Natural killer cell treated with Interleukin-12 subunit alpha and Interleukin-12 subunit beta and Interleukin-15 and Interleukin-18, amount 100 ng/mL, for 72 hours (primary cell): ENCODE results near the gene NIN. TPM values are rescaled to one million over a fixed set of nuclear protein-coding genes. Genes with fewer than 3 reads are reported as not detected.
"Not testable (repeated sequence)": the region's sequence is repeated elsewhere in the genome, so short reads cannot be mapped to it uniquely, and the experiment has no call there.

Source experiments
- ATAC-seq, 2 donors: fragments of 150-1000 bp; cut with Tn5 transposase in 1 of 2; sonication (Bioruptor Pico), chemical (Tn5 transposase) in 1 of 2; 2 replicates each; pipeline ENCODE4 v1.10.0; 2021
- DNase-seq: peaks from one replicate; pipeline ENCODE4 v3.0.0; 2022; ENCODE audit warnings: low spot score
- H3K27ac Mint-ChIP-seq, 2 donors: 1 replicate in 1 of 2; 2 replicates in 1 of 2; pipeline ENCODE4 v1.8.0; 2022; ENCODE audit warnings: mixed read lengths in 2 of 2, mild to moderate bottlenecking in 1 of 2, moderate library complexity in 1 of 2
- H3K27me3 Mint-ChIP-seq, 2 donors: 1 replicate in 1 of 2; 2 replicates in 1 of 2; pipeline ENCODE4 v1.8.0; 2022; ENCODE audit warnings: mixed read lengths in 2 of 2
- H3K36me3 Mint-ChIP-seq: one replicate; pipeline ENCODE4 v1.8.0; 2022; ENCODE audit warnings: mixed read lengths
- H3K4me1 Mint-ChIP-seq, 2 donors: 1 replicate in 1 of 2; 2 replicates in 1 of 2; pipeline ENCODE4 v1.8.0; 2022; ENCODE audit warnings: low read depth in 2 of 2, mixed read lengths in 2 of 2, mild to moderate bottlenecking in 1 of 2
- H3K4me3 Mint-ChIP-seq: one replicate; pipeline ENCODE4 v1.8.0; 2022; ENCODE audit warnings: mixed read lengths
- H3K9me3 Mint-ChIP-seq: 2 replicates; pipeline ENCODE4 v1.8.0; 2022; ENCODE audit warnings: mixed read lengths
- total RNA-seq, 2 donors: library from RNA; stranded (reverse); gene quantifications; one replicate each; pipeline ENCODE4 v1.2.3, GENCODE V29; 2022

The NIN gene
- total RNA-seq, 2 donors from 2014 or later, result 52.0 to 74.5 TPM

GRCh38 chr14:50819303-50819702 is 11.7 kb downstream of the NIN start:
- H3K27me3 Mint-ChIP-seq, H3K9me3 Mint-ChIP-seq, H3K4me3 Mint-ChIP-seq, ATAC-seq, DNase-seq: not testable (repeated sequence)
- peaks cover 19% of the 10 kb centered on the region for H3K36me3 Mint-ChIP-seq
- H3K27ac Mint-ChIP-seq, result peak overlapping the region; percentile 78 to 88
- H3K4me1 Mint-ChIP-seq, result peaks cover 63 to 75% of the 10 kb centered on the region in 2 donors

GRCh38 chr14:50816395-50817047 is 14.4 kb downstream of the NIN start:
- peaks cover 53 to 69% of the 10 kb centered on the region in 2 donors for H3K4me1 Mint-ChIP-seq
- H3K27ac Mint-ChIP-seq, result no peak overlapping the region

GRCh38 chr14:50815526-50815925 is 15.4 kb downstream of the NIN start:
- not testable (repeated sequence) for H3K9me3 Mint-ChIP-seq, DNase-seq, H3K4me3 Mint-ChIP-seq, H3K27me3 Mint-ChIP-seq, H3K27ac Mint-ChIP-seq, ATAC-seq
- peaks cover 44 to 60% of the 10 kb centered on the region in 2 donors for H3K4me1 Mint-ChIP-seq
- H3K36me3 Mint-ChIP-seq, result peaks cover 17% of the 10 kb centered on the region

More at GRCh38 chr14:50816395-50817047, 14.4 kb downstream of the NIN start:
- ATAC-seq (no peak), DNase-seq (no peak)
- Mint-ChIP-seq H3K9me3 (no peaks in the 10 kb centered on the region), H3K27me3 (no peaks in the 10 kb centered on the region), H3K36me3 (peaks cover 21% of the 10 kb centered on the region), H3K4me3 (no peak overlapping the region)

GRCh38 chr14:50815058-50815457 is 15.9 kb downstream of the NIN start:
- H3K4me1 Mint-ChIP-seq, result peaks cover 40 to 55% of the 10 kb centered on the region in 2 donors
- H3K27ac Mint-ChIP-seq, H3K27me3 Mint-ChIP-seq, H3K4me3 Mint-ChIP-seq, H3K9me3 Mint-ChIP-seq, ATAC-seq, DNase-seq: not testable (repeated sequence)
- H3K36me3 Mint-ChIP-seq, result peaks cover 15% of the 10 kb centered on the region

GRCh38 chr14:50814161-50814560 is 16.8 kb downstream of the NIN start:
- Mint-ChIP-seq H3K36me3 (peaks cover 13% of the 10 kb centered on the region), H3K27ac (peak overlapping the region; percentile 19 to 71), H3K9me3 (no peaks in the 10 kb centered on the region), H3K4me3 (peak overlapping the region; percentile 65), H3K4me1 (peaks cover 34 to 46% of the 10 kb centered on the region in 2 donors), H3K27me3 (no peaks in the 10 kb centered on the region)
- ATAC-seq, result no peak
- DNase-seq, result no peak

- peak in 1 of 2 donors; percentile 70 for ATAC-seq
- H3K9me3 Mint-ChIP-seq, result no peaks in the 10 kb centered on the region
- peak overlapping the region; percentile 80 for H3K4me3 Mint-ChIP-seq
- peaks cover 32 to 43% of the 10 kb centered on the region in 2 donors for H3K4me1 Mint-ChIP-seq
- peaks cover 13% of the 10 kb centered on the region for H3K36me3 Mint-ChIP-seq
- DNase-seq, result no peak
- H3K27me3 Mint-ChIP-seq, result no peaks in the 10 kb centered on the region
- H3K27ac Mint-ChIP-seq, result peak overlapping the region; percentile 71 to 91
Measured at GRCh38 chr14:50813544-50813863, 17.5 kb downstream of the NIN start.

- ATAC-seq (no peak), DNase-seq (no peak)
- Mint-ChIP-seq H3K4me3 (peak overlapping the region; percentile 80), H3K9me3 (no peaks in the 10 kb centered on the region), H3K4me1 (peaks cover 30 to 41% of the 10 kb centered on the region in 2 donors), H3K36me3 (peaks cover 13% of the 10 kb centered on the region), H3K27ac (peak overlapping the region; percentile 71 to 91), H3K27me3 (no peaks in the 10 kb centered on the region)
Measured at GRCh38 chr14:50812856-50813543, 18.0 kb downstream of the NIN start.

GRCh38 chr14:50812180-50812579 is 18.8 kb downstream of the NIN start:
- no peak overlapping the region for H3K4me3 Mint-ChIP-seq
- H3K4me1 Mint-ChIP-seq, result peaks cover 30 to 41% of the 10 kb centered on the region in 2 donors
- no peaks in the 10 kb centered on the region for H3K9me3 Mint-ChIP-seq
- no peak for ATAC-seq
- H3K27ac Mint-ChIP-seq, result peak overlapping the region; percentile 71 to 91
- no peak for DNase-seq
- H3K27me3 Mint-ChIP-seq, result no peaks in the 10 kb centered on the region
- peaks cover 13% of the 10 kb centered on the region for H3K36me3 Mint-ChIP-seq

- Mint-ChIP-seq H3K9me3 (no peaks in the 10 kb centered on the region), H3K36me3 (no peaks in the 10 kb centered on the region), H3K4me1 (peaks cover 8 to 11% of the 10 kb centered on the region in 2 donors)
Measured at GRCh38 chr14:50808053-50808452, 22.9 kb downstream of the NIN start.

GRCh38 chr14:50806241-50806933 is 24.6 kb downstream of the NIN start:
- ATAC-seq (no peak), DNase-seq (no peak)
- Mint-ChIP-seq H3K4me1 (no peaks in the 10 kb centered on the region), H3K36me3 (no peaks in the 10 kb centered on the region), H3K9me3 (no peaks in the 10 kb centered on the region), H3K27ac (peak overlapping the region in 1 of 2 donors; percentile 20), H3K4me3 (no peak overlapping the region), H3K27me3 (no peaks in the 10 kb centered on the region)

More at GRCh38 chr14:50808053-50808452, 22.9 kb downstream of the NIN start:
- ATAC-seq (no peak), DNase-seq (no peak)
- H3K27me3 Mint-ChIP-seq, result no peaks in the 10 kb centered on the region
- H3K4me3 Mint-ChIP-seq, result no peak overlapping the region
- H3K27ac Mint-ChIP-seq, result no peak overlapping the region

- H3K4me1 Mint-ChIP-seq, result no peaks in the 10 kb centered on the region
- H3K36me3 Mint-ChIP-seq, result no peaks in the 10 kb centered on the region
- H3K9me3 Mint-ChIP-seq, result no peaks in the 10 kb centered on the region
- no peaks in the 10 kb centered on the region for H3K27me3 Mint-ChIP-seq
- no peak overlapping the region for H3K4me3 Mint-ChIP-seq
- ATAC-seq (no peak), DNase-seq (no peak)
- H3K27ac Mint-ChIP-seq, result peak overlapping the region in 1 of 2 donors; percentile 20
Measured at GRCh38 chr14:50805396-50805795, 25.6 kb downstream of the NIN start.

GRCh38 chr14:50804181-50804721 is 26.7 kb downstream of the NIN start:
- Mint-ChIP-seq H3K27ac (no peak overlapping the region), H3K4me1 (no peaks in the 10 kb centered on the region), H3K27me3 (no peaks in the 10 kb centered on the region), H3K4me3 (no peak overlapping the region), H3K36me3 (no peaks in the 10 kb centered on the region), H3K9me3 (no peaks in the 10 kb centered on the region)
- ATAC-seq (no peak), DNase-seq (no peak)

GRCh38 chr14:50801706-50802105 is 29.3 kb downstream of the NIN start:
- H3K9me3 Mint-ChIP-seq, result no peaks in the 10 kb centered on the region
- H3K4me1 Mint-ChIP-seq, result no peaks in the 10 kb centered on the region
- DNase-seq (no peak), ATAC-seq (no peak)
- H3K27ac Mint-ChIP-seq, result no peak overlapping the region
- no peaks in the 10 kb centered on the region for H3K36me3 Mint-ChIP-seq
- no peak overlapping the region for H3K4me3 Mint-ChIP-seq
- no peaks in the 10 kb centered on the region for H3K27me3 Mint-ChIP-seq

- Mint-ChIP-seq H3K36me3 (no peaks in the 10 kb centered on the region), H3K9me3 (no peaks in the 10 kb centered on the region), H3K4me3 (no peak overlapping the region), H3K4me1 (peaks cover 0 to 5% of the 10 kb centered on the region in 2 donors), H3K27ac (no peak overlapping the region), H3K27me3 (no peaks in the 10 kb centered on the region)
- ATAC-seq (no peak), DNase-seq (no peak)
Measured at GRCh38 chr14:50800032-50800431, 30.9 kb downstream of the NIN start.
